ENCODE data around the gene PLBD1. TPM values are rescaled to one million over a fixed set of nuclear protein-coding genes. Genes with fewer than 3 reads are reported as not detected.

The PLBD1 gene
- polyA plus RNA-seq, 1 donor (not counting 4 experiments of a cell fraction or from before 2014, with no cell fraction given): 7.2 TPM

GRCh38 chr12:14525964-14526363, 41.7 kb downstream of the PLBD1 start:
- no peak for DNase-seq (ENCODE audit: low read depth, low spot score)

GRCh38 chr12:14521822-14522221, 45.9 kb downstream of the PLBD1 start:
- FAIRE-seq: no peak
- no peak overlapping the region for H3K27ac ChIP-seq (ENCODE audit: control insufficient read depth, insufficient read depth, low read length)
- no peaks in the 10 kb centered on the region for H3K4me1 ChIP-seq (ENCODE audit: control insufficient read depth, extremely low read depth, insufficient read depth, low read length)
- H3K9me1 ChIP-seq (ENCODE audit: control insufficient read depth, extremely low read depth, insufficient read depth, low read length): no peaks in the 10 kb centered on the region
- dilution Hi-C loops (cut with MboI; ENCODE audit: extremely low pct_ligation_motif_present, low sequenced_read_pairs): no loop called here
- no peak overlapping the region for H2AFZ ChIP-seq (ENCODE audit: control insufficient read depth, low read length)
- H3K27me3 ChIP-seq (ENCODE audit: control insufficient read depth, extremely low read depth, insufficient read depth, low read length): no peaks in the 10 kb centered on the region
- no peaks in the 10 kb centered on the region for H3K9me3 ChIP-seq (ENCODE audit: control insufficient read depth, low read depth, low read length)
- H3K4me2 ChIP-seq (ENCODE audit: control insufficient read depth, extremely low read depth, insufficient read depth, low read depth, low read length): no peak overlapping the region
- H4K20me1 ChIP-seq (ENCODE audit: control insufficient read depth, extremely low read depth, insufficient read depth, low read length): no peaks in the 10 kb centered on the region
- no peaks in the 10 kb centered on the region for H3K36me3 ChIP-seq (ENCODE audit: control insufficient read depth in 2 of 2, extremely low read depth in 1 of 2, insufficient read depth in 2 of 2, low read length in 2 of 2)
- DNase-seq (ENCODE audit: low read depth, low spot score): no peak
- TF ChIP-seq CTCF (optimal IDR thresholded peaks at IDR 0.05 in 1 of 3, IDR thresholded peaks at IDR 0.05 in 1 of 3, conservative IDR thresholded peaks at IDR 0.05 in 1 of 3; ENCODE audit: extremely low read depth in 1 of 3, insufficient read depth in 2 of 3, low read length in 3 of 3) (no peak), EZH2 (IDR thresholded peaks at IDR 0.05; ENCODE audit: low read length) (no peak)
- H3K9ac ChIP-seq (ENCODE audit: control insufficient read depth, extremely low read depth, insufficient read depth, low read length): no peak overlapping the region
- no peaks in the 10 kb centered on the region for H3K79me2 ChIP-seq (ENCODE audit: control insufficient read depth, insufficient read depth, low read length)
- no peak overlapping the region for H3K4me3 ChIP-seq (ENCODE audit: control insufficient read depth in 2 of 3, extremely low read depth in 1 of 3, insufficient read depth in 2 of 3, low read depth in 1 of 3, low read length in 3 of 3)

More at GRCh38 chr12:14525964-14526363, 41.7 kb downstream of the PLBD1 start:
- no peak overlapping the region for H2AFZ ChIP-seq (ENCODE audit: control insufficient read depth, low read length)
- no peak for FAIRE-seq
- no peak overlapping the region for H3K9ac ChIP-seq (ENCODE audit: control insufficient read depth, extremely low read depth, insufficient read depth, low read length)
- no peak overlapping the region for H3K4me2 ChIP-seq (ENCODE audit: control insufficient read depth, extremely low read depth, insufficient read depth, low read depth, low read length)
- no peaks in the 10 kb centered on the region for H3K27me3 ChIP-seq (ENCODE audit: control insufficient read depth, extremely low read depth, insufficient read depth, low read length)
- no peak overlapping the region for H3K27ac ChIP-seq (ENCODE audit: control insufficient read depth, insufficient read depth, low read length)
- no peaks in the 10 kb centered on the region for H3K4me1 ChIP-seq (ENCODE audit: control insufficient read depth, extremely low read depth, insufficient read depth, low read length)
- H3K9me3 ChIP-seq (ENCODE audit: control insufficient read depth, low read depth, low read length): no peaks in the 10 kb centered on the region
- H4K20me1 ChIP-seq (ENCODE audit: control insufficient read depth, extremely low read depth, insufficient read depth, low read length): no peaks in the 10 kb centered on the region
- dilution Hi-C loops (cut with MboI; ENCODE audit: extremely low pct_ligation_motif_present, low sequenced_read_pairs): no loop called here
- H3K36me3 ChIP-seq (ENCODE audit: control insufficient read depth in 2 of 2, extremely low read depth in 1 of 2, insufficient read depth in 2 of 2, low read length in 2 of 2): no peaks in the 10 kb centered on the region
- no peaks in the 10 kb centered on the region for H3K79me2 ChIP-seq (ENCODE audit: control insufficient read depth, insufficient read depth, low read length)
- no peak for TF ChIP-seq EZH2 (IDR thresholded peaks at IDR 0.05; ENCODE audit: low read length)
- no peak for TF ChIP-seq CTCF (optimal IDR thresholded peaks at IDR 0.05 in 1 of 3, IDR thresholded peaks at IDR 0.05 in 1 of 3, conservative IDR thresholded peaks at IDR 0.05 in 1 of 3; ENCODE audit: extremely low read depth in 1 of 3, insufficient read depth in 2 of 3, low read length in 3 of 3)
- H3K9me1 ChIP-seq (ENCODE audit: control insufficient read depth, extremely low read depth, insufficient read depth, low read length): no peaks in the 10 kb centered on the region
- H3K4me3 ChIP-seq (ENCODE audit: control insufficient read depth in 2 of 3, extremely low read depth in 1 of 3, insufficient read depth in 2 of 3, low read depth in 1 of 3, low read length in 3 of 3): no peak overlapping the region

All from keratinocyte (primary cell).